DOHH2 (cell line): ENCODE measurements around the gene KCNMA1.

ENCODE experiments used
- CTCF ChIP-seq: fragments of 200-600 bp; sonication (generic); IDR thresholded peaks from one replicate; pipeline ENCODE4 v1.5.1; 2014; ENCODE audit warnings: antibody characterized with exemption, mild to moderate bottlenecking, low read depth, low read length; ENCODE audit not compliant: poor library complexity, severe bottlenecking
- EZH2phosphoT487 ChIP-seq: fragments of 200-600 bp; sonication (generic); IDR thresholded peaks from 2 replicates; pipeline ENCODE4 v1.6.1; 2017; ENCODE audit warnings: borderline replicate concordance, mild to moderate bottlenecking, antibody characterized with exemption, low read length, moderate library complexity, mixed read lengths

GRCh38 chr10:76972541-76972940 lies 665.1 kb downstream of the KCNMA1 start:
- TF ChIP-seq CTCF (no peak), EZH2phosphoT487 (no peak)
